Upper lobe of left lung (tissue), 6 donors: ENCODE results near the gene NPPB. TPM values are rescaled to one million over a fixed set of nuclear protein-coding genes. Genes with fewer than 3 reads are reported as not detected.

Experiments used
- ATAC-seq, 2 donors: fragments of 200-7000 bp; cut with Tn5 transposase; one replicate each; pipeline ENCODE4 v1.9.1; 2022; ENCODE audit warnings: mild to moderate bottlenecking in 2 of 2, moderate library complexity in 2 of 2; ENCODE audit not compliant: low FRiP score in 2 of 2
- DNase-seq, 2 donors: peaks; one replicate each; pipeline ENCODE4 v3.0.0-alpha.2; 2019 to 2020
- H3K27ac ChIP-seq, 4 donors: fragments of 200-600 bp; sonication (generic); one replicate each; pipeline ENCODE4 v1.5.1; 2016 to 2019
- H3K27me3 ChIP-seq, 4 donors: fragments of 200-600 bp; sonication (generic); one replicate each; pipeline ENCODE4 v1.5.1; 2017 to 2019
- H3K36me3 ChIP-seq, 4 donors: fragments of 200-600 bp; sonication (generic); one replicate each; pipeline ENCODE4 v1.5.1; 2016 to 2019
- H3K4me1 ChIP-seq, 4 donors: fragments of 200-600 bp; sonication (generic); one replicate each; pipeline ENCODE4 v1.5.1; 2018 to 2019
- H3K4me3 ChIP-seq, 4 donors: fragments of 200-600 bp; sonication (generic); one replicate each; pipeline ENCODE4 v1.5.1; 2017 to 2019; ENCODE audit warnings: mild to moderate bottlenecking in 2 of 4, moderate library complexity in 1 of 4
- H3K9me3 ChIP-seq, 4 donors: fragments of 200-600 bp; sonication (generic); one replicate each; pipeline ENCODE4 v1.5.1; 2018 to 2019
- EP300 ChIP-seq, 4 donors: sonication (generic); formaldehyde crosslinking; IDR thresholded peaks; one replicate each; pipeline ENCODE4 v1.5.1; 2017; ENCODE audit warnings: antibody characterized with exemption in 4 of 4, control low read depth in 2 of 4
- POLR2A ChIP-seq, 4 donors: fragments of 450-650 bp; IDR thresholded peaks; one replicate each; pipeline ENCODE4 v1.5.1; 2016 to 2017; ENCODE audit warnings: antibody characterized with exemption in 4 of 4, mild to moderate bottlenecking in 2 of 4
- POLR2AphosphoS5 ChIP-seq, 2 donors: sonication (generic); formaldehyde crosslinking; IDR thresholded peaks; one replicate each; pipeline ENCODE4 v1.5.1; 2017; ENCODE audit warnings: antibody characterized with exemption in 2 of 2
- WGBS, 2 donors: methylation state at CpG; one replicate each; pipeline ENCODE4 v1.1.5; 2017 to 2018; 5-methylcytosine and 5-hydroxymethylcytosine counted together
- total RNA-seq, 6 donors: library from RNA; depleted of rRNA in 4 of 6; stranded (reverse); fragments of >200 nt in 4 of 6; gene quantifications; one replicate each; pipeline versions ENCODE4 v1.1.0 to v1.2.1, GENCODE V29; 2016 to 2021
- TF ChIP-seq, protein P1 (sequence below), 6 experiments: fragments of 450-650 bp in 4 of 6; fragments of 200-600 bp in 2 of 6; sonication (generic) in 2 of 6; IDR thresholded peaks; one replicate each; pipeline ENCODE4 v1.5.1; 2016 to 2019; ENCODE audit warnings: antibody characterized with exemption in 6 of 6
- donor health status: DM: no; HTN: no; CAD: no; lungs with moderate emphysema.
- donor health status: DM: no; HTN: yes; CAD: no; lungs with severe emphysema.

The NPPB gene
- total RNA-seq, 6 donors from 2014 or later: not detected

DNA sequence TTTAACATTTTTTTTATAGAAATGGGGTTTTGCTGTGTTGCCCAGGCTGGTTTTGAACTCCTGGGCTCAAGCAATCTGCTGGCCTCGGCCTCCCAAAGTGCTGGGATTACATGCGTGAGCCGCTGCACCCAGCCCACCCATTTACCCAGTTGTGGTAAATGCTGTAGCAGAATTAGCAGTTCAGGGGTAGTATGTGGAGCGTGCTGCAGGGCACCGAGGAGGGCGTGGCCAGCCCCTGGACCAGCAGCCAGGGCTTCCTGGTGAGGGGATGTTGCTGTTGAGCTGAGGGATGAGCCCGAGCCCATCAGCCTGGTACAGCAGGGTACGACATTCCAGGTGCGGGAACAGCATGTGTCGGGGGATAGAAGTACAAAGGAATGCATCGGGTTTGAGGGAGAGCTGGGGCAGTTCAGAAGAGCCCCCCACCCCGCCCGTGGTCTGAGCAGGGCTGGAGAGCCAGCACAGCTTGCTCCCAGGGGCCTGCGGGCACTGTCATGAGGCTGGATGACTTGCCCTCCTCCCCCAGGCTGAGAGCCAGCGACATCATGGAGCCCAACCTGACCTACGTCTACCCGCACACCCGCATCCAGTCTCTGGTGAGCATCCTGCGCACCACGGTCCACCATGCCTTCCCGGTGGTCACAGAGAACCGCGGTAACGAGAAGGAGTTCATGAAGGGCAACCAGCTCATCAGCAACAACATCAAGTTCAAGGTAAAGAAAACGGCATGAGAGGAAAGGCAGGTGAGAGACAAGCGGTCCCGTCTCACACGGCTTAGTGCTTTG, 23.1 kb downstream of the NPPB start:
- Histone ChIP-seq H3K27ac (no peak overlapping the region), H3K4me1 (no peaks in the 10 kb centered on the region), H3K4me3 (no peak overlapping the region), H3K36me3 (peaks cover 36 to 96% (median 90%) of the 10 kb centered on the region in 4 donors), H3K27me3 (no peaks in the 10 kb centered on the region), H3K9me3 (no peaks in the 10 kb centered on the region)
- 94% methylated on average over 21 to 28 of the region's 28 CpGs for WGBS, 2 donors
- TF ChIP-seq EP300 (IDR thresholded peaks at IDR 0.05) (no peak), POLR2AphosphoS5 (IDR thresholded peaks at IDR 0.05) (no peak)
- TF ChIP-seq, protein P1, sequence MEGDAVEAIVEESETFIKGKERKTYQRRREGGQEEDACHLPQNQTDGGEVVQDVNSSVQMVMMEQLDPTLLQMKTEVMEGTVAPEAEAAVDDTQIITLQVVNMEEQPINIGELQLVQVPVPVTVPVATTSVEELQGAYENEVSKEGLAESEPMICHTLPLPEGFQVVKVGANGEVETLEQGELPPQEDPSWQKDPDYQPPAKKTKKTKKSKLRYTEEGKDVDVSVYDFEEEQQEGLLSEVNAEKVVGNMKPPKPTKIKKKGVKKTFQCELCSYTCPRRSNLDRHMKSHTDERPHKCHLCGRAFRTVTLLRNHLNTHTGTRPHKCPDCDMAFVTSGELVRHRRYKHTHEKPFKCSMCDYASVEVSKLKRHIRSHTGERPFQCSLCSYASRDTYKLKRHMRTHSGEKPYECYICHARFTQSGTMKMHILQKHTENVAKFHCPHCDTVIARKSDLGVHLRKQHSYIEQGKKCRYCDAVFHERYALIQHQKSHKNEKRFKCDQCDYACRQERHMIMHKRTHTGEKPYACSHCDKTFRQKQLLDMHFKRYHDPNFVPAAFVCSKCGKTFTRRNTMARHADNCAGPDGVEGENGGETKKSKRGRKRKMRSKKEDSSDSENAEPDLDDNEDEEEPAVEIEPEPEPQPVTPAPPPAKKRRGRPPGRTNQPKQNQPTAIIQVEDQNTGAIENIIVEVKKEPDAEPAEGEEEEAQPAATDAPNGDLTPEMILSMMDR (IDR thresholded peaks at IDR 0.05): no peak
- DNase-seq: peak in 1 of 2 donors; percentile 51
- ATAC-seq: no peak

DNA sequence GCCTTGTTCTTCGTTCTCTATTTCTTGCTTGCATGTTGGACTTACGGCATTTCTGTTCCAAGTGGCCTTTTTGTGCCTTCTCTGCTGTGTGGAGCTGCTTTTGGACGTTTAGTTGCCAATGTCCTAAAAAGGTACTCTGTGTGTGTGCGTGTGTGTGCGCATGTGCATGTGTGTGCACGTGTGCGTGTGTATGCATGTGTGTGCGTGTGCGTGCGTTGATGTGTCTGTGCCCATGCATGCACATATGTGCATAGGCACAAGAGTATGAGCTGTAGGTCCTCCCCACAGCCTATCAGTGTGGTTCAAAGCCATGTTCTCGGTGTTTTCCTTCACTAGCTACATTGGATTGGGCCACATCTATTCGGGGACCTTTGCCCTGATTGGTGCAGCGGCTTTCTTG, 24.8 kb downstream of the NPPB start:
- TF ChIP-seq, protein P1 (IDR thresholded peaks at IDR 0.05): no peak
- TF ChIP-seq EP300 (IDR thresholded peaks at IDR 0.05) (no peak), POLR2AphosphoS5 (IDR thresholded peaks at IDR 0.05) (no peak), POLR2A (IDR thresholded peaks at IDR 0.05) (no peak)
- no peak for ATAC-seq
- WGBS, 2 donors: 94 to 95% methylated on average over 13 of the region's 13 CpGs

DNA sequence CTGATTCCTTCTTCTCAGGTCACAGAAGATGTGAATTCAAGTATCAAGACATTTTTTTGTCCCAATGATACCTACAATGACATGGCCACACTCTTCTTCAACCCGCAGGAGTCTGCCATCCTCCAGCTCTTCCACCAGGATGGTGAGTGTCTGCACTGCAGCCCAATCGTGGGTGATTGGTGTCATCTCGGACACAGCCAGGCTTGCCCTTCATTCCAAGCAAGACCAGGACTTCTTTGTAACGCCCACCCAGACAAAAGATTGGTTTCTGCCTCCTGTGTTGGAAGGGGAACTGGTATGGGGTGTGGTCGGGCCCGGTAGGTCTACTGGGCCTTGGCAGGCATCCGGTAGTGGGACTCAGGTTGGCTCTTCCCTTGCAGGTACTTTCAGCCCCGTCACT, 25.2 kb downstream of the NPPB start:
- Histone ChIP-seq H3K4me3 (no peak overlapping the region), H3K36me3 (peaks cover 39 to 97% (median 90%) of the 10 kb centered on the region in 4 donors), H3K27ac (no peak overlapping the region), H3K4me1 (no peaks in the 10 kb centered on the region), H3K9me3 (no peaks in the 10 kb centered on the region), H3K27me3 (no peaks in the 10 kb centered on the region)
- ATAC-seq (no peak), DNase-seq (no peak)
- TF ChIP-seq POLR2AphosphoS5 (IDR thresholded peaks at IDR 0.05) (no peak), EP300 (IDR thresholded peaks at IDR 0.05) (no peak), POLR2A (IDR thresholded peaks at IDR 0.05) (no peak)
- TF ChIP-seq, protein P1 (IDR thresholded peaks at IDR 0.05): no peak
- WGBS, 2 donors: 96 to 97% methylated on average over 8 of the region's 8 CpGs

More for the DNA sequence above, 24.8 kb downstream of the NPPB start:
- Histone ChIP-seq H3K9me3 (no peaks in the 10 kb centered on the region), H3K27ac (no peak overlapping the region), H3K36me3 (peaks cover 35 to 96% (median 88%) of the 10 kb centered on the region in 4 donors), H3K4me3 (no peak overlapping the region), H3K4me1 (no peaks in the 10 kb centered on the region), H3K27me3 (no peaks in the 10 kb centered on the region)
- DNase-seq: no peak

DNA sequence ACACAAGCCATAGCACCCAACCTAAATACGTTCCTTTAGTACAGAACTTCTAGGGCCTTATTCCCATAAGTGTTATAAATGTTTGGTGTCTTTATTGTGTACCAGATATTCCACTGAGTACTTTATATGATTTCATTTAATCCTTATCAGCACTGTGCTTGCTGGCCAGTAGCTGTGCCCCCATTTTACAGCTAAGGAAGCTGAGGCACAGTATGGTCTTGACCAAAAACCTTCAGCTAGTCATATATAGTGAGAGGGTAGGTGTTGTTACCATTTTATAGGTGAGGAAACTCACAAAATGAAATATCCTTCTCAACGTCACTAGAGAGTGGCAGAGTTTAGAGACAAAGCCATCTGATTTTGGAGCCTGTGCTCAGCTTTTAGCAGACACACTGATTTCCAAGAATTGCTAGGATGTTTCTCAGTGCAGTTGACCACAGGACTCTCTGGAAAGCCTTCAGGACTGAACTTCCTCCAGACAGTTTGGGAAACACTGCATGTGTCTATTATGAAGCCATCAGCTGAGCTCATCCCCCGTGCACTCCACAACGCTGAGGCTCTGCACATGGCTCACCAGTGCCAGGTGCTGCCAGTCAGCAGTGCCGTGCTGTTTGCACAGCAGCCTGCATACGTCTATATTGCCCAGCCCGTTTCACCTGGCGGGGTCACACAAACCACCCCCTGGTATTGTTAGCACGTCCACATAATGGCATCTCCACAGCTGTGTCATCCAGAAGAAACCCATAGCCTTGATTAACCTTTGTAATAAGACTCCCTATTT, 26.6 kb downstream of the NPPB start:
- TF ChIP-seq, protein P1 (IDR thresholded peaks at IDR 0.05): no peak
- TF ChIP-seq POLR2AphosphoS5 (IDR thresholded peaks at IDR 0.05): no peak
- TF ChIP-seq POLR2A (IDR thresholded peaks at IDR 0.05): no peak
- TF ChIP-seq EP300 (IDR thresholded peaks at IDR 0.05): no peak
- Histone ChIP-seq H3K27me3 (no peaks in the 10 kb centered on the region), H3K9me3 (no peaks in the 10 kb centered on the region), H3K4me3 (no peak overlapping the region), H3K36me3 (peaks cover 44 to 97% (median 90%) of the 10 kb centered on the region in 4 donors), H3K4me1 (no peaks in the 10 kb centered on the region), H3K27ac (no peak overlapping the region)
- no peak for ATAC-seq
- 87 to 92% methylated on average over 9 of the region's 9 CpGs for WGBS, 2 donors
- no peak for DNase-seq
